D721Med (cell line): Measurements from ENCODE around the gene AKT2.

ENCODE experiments used
- DNase-seq: peaks from one replicate; pipeline ENCODE4 v3.0.0; 2011; ENCODE audit warnings: low spot score; ENCODE audit not compliant: insufficient read length
- FAIRE-seq: peaks from 2 replicates; lab custom pipeline; 2011; peaks lifted over from hg19 to GRCh38; lab: Jason Lieb, UNC
- TF ChIP-seq, protein P1 (sequence below): IDR thresholded peaks from 2 replicates; pipeline ENCODE4 v1.5.1; 2012; ENCODE audit warnings: mild to moderate bottlenecking, control low read depth; ENCODE audit not compliant: insufficient read depth; ENCODE audit errors: missing control alignments

The AKT2 gene

DNA sequence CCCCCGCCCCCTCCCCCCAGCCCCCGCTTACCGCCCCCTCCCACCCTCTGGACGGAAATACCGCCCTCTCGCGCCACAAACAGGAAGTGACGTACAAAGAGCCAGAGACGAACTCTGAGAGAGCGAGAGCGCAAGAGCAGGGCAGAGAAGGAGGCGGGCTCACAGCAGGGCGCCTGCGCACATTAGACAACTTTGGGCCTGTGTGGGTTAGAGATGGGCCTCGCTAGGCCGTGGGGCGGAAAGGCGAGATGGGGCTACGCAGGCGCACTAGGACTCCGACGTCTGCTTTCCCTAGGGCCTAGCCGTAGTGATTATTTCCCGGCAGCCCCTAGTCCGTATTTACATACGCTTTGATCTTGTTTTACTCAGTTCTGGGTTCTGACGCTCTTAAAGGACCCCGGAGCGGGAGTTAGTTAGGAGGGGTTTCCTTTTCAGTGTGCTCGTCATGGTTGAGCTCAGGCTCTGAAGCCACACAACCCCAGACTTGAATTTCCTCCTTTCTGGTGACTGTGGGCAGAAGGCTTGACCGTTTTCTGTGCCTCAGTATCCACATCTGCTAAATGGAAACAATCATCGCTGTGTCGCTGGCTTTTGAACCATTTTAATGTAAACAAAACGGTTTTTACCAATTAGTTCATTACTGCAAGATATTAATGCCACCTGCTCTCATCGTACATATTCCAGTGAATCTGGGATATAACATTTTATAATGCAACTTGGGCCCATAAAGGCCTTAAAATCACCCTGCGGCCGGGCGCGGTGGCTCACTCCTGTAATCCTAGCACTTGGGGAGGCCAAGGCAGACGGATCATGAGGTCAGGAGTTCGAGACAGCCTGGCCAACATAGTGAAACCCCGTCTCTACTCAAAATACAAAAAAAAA is 449 bp upstream of the AKT2 start:
- FAIRE-seq: no peak
- DNase-seq: peak; percentile 54
- TF ChIP-seq, protein P1, sequence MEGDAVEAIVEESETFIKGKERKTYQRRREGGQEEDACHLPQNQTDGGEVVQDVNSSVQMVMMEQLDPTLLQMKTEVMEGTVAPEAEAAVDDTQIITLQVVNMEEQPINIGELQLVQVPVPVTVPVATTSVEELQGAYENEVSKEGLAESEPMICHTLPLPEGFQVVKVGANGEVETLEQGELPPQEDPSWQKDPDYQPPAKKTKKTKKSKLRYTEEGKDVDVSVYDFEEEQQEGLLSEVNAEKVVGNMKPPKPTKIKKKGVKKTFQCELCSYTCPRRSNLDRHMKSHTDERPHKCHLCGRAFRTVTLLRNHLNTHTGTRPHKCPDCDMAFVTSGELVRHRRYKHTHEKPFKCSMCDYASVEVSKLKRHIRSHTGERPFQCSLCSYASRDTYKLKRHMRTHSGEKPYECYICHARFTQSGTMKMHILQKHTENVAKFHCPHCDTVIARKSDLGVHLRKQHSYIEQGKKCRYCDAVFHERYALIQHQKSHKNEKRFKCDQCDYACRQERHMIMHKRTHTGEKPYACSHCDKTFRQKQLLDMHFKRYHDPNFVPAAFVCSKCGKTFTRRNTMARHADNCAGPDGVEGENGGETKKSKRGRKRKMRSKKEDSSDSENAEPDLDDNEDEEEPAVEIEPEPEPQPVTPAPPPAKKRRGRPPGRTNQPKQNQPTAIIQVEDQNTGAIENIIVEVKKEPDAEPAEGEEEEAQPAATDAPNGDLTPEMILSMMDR: no peak

DNA sequence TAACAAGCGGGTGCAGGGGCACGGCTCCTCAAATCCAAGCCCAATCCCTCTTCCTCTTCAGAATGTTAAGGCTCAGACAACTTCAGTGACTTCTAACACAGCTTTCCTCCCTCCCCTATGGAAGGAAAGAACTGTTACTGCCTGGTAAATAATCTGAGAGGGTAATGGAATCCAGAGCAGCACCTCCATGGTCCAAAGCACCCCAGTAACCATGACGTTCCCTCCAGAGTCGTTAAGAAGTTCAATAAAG is 969 bp downstream of the AKT2 start:
- FAIRE-seq (no peak), DNase-seq (no peak)
- TF ChIP-seq, protein P1: no peak

DNA sequence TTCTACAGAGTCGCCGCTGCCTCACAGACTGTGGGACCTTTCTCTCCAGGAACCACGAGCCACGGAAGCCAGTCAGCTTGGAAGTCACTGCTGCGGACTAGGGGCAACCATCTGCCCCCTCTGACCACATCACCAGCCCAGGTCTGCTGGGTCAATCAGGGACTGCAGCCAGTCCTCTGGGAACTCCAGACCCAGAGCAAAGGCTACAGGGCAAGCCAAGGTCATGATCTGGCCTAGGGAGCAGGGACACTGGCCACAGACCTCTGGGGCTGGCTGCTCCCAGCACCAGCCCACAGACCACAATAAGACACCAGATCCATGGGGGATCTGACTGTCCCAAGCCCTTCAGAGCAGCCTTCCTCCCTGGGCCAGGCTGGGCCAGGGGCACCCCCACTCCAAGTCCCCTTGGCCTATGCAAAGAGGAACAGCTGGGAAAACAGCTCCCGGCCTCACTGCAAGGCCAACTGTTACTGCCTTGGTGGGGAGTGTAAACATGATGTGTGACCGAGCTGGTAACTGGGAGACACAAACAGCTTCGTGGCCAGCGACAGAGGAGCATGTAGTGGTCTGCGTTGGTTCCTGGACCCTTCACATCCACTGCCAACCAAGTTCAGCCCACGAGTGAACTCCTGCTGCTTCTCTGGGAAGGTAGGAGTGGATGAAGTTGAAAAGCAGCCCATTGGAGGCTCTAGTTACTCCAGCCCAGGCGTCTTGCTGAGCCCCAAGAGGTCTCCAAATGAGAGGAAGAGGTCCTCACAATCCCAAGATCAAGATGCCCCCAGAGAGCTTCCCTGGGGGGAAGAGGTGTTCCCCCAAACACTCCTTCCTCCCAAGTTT is 1.5 kb downstream of the AKT2 start:
- DNase-seq (no peak), FAIRE-seq (no peak)
- TF ChIP-seq, protein P1: no peak

DNA sequence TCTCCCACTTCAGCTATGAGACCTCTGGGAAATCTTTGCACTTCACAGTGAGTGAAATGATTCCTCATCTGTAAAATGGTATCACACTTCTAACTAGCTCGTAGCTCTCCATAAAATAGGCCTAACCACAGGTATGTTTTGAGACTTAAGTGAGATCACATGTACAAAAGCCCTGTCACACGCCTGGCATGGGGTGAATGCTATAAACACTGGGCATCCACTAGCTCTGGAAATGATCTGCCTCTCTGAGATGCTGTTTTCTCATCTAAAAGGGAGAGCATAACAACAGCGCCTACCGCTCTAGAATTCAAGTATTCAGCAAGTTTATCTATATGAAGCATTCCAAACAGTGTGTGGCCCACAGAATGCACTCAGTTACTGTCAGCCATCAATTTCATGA is 2.2 kb downstream of the AKT2 start:
- DNase-seq: no peak
- TF ChIP-seq, protein P1: no peak
- FAIRE-seq: no peak

DNA sequence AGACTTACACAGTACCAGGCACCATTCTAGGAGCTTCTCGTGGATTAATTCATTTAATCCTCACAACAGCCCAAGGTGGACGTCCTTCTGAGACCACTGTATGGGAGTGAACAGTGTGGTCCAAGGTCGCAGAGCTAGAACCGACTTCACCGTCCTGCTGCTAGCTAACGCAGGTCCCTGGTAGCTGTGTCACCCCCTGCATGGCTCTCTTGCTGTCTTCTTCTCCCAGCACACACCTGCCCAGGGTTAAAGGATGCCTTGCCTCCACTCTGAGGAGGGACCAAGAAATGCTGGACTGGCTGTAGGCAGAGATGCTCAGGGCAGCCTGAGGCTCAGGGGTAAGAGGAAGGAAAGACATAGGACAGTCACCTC is 3.0 kb downstream of the AKT2 start:
- TF ChIP-seq, protein P1: no peak
- DNase-seq (no peak), FAIRE-seq (no peak)

DNA sequence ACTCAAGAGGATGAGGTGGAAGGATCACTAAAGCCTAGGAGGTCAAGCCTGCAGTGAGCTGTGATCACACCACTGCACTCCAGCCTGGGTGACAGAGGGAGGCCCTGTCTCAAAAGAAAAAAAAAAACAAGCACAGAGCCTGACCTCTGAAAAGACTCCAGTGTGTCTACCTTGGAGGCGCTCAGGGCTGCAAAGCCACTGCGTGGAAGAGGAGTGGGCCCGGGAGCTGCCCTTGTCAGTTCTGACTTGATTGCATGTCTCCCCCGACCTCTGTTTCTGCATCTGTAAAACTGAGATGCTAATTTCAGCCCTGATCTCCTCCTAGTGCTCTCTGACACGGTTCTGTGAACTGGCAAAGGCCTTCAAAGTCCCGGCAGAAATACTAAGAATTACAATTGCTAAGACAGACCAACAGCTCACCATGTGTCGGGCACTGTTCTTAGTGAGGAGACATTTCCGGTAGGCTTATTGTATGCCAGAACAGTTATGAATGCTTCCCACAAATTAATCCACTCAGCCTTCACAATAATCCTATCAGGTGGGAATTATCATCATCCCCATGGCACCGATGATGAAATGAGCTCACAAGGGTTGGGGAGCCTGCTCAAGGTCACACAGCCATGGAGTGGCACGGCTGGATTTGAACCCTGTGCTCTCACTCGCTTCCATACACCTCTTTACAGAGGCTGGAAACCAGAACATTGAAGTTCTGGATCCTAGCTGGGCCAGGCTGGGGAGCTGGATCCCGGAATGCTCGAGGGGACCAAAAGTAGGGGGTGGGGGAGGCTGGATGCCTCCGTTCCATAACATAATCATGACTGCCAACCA is 3.5 kb downstream of the AKT2 start:
- TF ChIP-seq, protein P1: no peak
- FAIRE-seq (peak; percentile 95), DNase-seq (peak; percentile 63)
